Measurements from ENCODE around the gene TRPM2.
"Not testable (repeated sequence)": the region's sequence is repeated elsewhere in the genome, so short reads cannot be mapped to it uniquely, and the experiment has no call there.

The TRPM2 gene

DNA sequence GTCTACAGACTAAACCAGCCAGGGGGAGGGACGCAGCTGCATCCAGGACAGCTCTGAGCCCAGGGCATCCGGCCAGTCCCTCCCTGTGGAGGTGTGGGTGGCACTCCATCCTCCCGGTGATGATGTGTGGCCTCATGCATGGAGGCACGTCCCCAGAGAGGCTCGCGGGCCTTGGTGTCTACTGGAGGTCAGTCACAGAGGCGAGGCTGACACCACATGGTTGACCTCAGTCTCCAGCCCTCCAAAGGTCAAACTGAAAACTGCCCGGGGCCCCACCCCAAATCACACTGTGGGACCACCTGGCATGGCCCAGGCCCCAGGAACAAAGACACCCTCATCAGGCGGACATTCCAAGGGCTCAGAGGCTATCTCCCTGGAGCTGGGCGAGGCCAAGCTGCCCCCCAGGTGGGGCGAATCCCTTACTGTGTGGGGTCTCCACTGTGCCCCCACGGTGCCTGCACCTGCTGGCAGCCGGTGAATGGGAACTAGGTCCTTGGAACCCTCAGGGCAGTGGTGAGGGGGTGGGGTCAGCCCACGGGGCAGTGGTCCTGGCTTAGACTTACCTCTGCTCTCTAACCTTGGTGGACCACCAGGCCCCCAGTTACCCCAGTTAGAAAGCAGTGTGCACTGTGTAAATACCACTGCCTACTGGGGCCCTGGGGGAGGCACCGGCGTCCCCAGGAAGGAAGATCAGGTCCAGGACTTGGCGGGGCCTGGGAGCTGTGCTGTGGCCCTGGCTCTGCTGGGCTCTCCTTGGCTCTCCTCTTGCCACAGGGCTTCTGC is 49.1 kb downstream of the TRPM2 start:
- Mint-ChIP-seq H3K9me3 (peaks cover 1% of the 10 kb centered on the region), H3K36me3 (peaks cover 3% of the 10 kb centered on the region), H3K27ac (no peak overlapping the region), H3K4me3 (no peak overlapping the region), H3K27me3 (no peaks in the 10 kb centered on the region), H3K4me1 (no peaks in the 10 kb centered on the region)
- ATAC-seq (ENCODE audit: low read depth) = no peak
- no peak for DNase-seq (ENCODE audit: low spot score in 2 of 2)

DNA sequence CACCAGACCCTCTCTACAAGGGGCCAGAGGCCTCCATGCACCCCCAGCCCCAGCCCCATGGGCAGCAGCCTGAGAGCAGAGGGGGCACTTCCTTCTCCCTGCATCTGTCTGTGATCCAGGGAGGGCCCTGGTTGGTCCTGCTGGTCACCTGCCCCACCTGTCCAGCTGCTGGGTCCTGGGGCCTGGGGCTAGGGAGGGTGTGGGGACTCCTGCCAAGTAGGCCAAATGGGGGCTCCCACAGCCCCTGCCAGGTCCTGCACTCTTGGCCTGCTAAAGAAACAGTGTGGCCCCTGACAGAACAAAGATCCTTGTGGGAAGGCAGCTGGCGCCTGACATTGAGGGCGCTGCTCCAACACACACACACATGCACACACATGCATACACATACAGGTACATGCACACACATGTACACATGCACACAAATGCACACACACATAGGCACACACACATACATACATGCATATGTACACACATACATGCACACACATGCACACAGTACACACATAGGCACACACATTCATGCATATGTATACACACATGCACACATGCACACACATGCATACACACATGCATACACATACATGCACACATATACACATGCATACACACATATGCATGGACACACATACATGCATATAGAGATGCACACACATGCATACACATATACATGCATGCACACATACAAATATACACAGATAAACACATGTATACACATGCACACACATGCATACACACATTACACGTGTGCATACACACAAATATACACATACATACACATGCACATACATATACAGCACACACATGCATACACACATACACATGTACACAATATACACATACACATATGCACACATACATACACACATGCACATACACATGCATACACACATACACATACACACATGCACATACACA is 49.9 kb downstream of the TRPM2 start:
- Mint-ChIP-seq H3K4me3 (no peak overlapping the region), H3K36me3 (peaks cover 4% of the 10 kb centered on the region), H3K4me1 (no peaks in the 10 kb centered on the region), H3K27me3 (no peaks in the 10 kb centered on the region), H3K9me3 (peaks cover 1% of the 10 kb centered on the region), H3K27ac (no peak overlapping the region)
- DNase-seq (ENCODE audit: low spot score in 2 of 2) (no peak), ATAC-seq (ENCODE audit: low read depth) (no peak)

DNA sequence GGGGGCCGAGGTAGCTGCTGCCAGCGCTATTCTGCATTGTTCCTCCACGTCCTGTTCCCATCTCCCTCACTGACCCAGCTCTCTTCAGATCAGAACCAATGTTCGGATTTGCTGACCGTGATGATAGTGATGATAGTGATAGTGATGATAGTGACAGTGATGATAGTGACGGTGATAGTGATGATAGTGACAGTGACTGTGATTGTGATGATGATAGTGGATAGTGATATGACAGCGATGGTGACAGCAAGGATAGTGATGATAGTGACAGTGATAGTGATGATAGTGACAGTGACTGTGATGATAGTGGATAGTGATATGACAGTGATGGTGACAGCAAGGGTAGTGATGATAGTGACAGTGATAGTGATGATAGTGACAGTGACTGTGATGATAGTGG is 51.1 kb downstream of the TRPM2 start:
- H3K4me1 Mint-ChIP-seq; DNase-seq (ENCODE audit: low spot score in 2 of 2); H3K9me3 Mint-ChIP-seq; H3K4me3 Mint-ChIP-seq; ATAC-seq (ENCODE audit: low read depth); H3K27me3 Mint-ChIP-seq; H3K36me3 Mint-ChIP-seq; H3K27ac Mint-ChIP-seq: not testable (repeated sequence)

DNA sequence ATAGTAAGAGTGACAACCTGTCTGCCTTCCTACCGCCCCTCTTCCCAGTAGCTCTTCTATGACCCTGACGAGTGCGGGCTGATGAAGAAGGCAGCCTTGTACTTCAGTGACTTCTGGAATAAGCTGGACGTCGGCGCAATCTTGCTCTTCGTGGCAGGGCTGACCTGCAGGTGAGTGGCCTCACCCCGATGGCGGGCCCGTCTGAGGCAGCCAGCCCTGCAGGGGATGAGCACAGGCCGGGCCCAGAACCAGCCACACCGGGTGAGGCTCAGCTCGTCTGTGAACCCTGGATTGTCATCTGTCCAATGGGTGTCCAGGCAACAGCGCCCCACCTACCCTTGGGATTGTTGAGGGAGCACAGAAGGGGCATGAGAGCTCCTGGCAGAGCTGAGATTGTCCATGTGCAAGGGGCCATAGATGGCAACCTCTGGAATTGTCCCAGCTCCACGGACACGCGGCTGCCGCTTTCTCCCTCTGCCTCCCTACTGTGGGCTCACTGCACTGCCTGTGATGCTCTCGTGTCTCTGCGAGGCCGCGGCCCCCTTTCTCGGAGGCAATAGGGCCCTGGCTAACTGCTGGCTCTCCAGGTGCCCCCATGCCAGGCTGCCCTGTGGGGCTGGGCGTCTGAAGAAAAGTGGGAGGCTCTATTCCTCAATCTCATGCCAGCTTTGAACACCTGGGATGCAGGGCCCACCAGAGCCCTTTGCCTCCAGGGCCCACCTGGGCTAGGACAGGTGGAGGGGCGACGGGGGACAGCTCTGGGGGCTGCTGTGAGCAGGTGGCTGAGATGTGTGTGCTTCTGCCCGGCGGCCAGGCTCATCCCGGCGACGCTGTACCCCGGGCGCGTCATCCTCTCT is 51.9 kb downstream of the TRPM2 start:
- H3K4me1 Mint-ChIP-seq = no peaks in the 10 kb centered on the region
- peaks cover 1% of the 10 kb centered on the region for H3K9me3 Mint-ChIP-seq
- no peak for ATAC-seq (ENCODE audit: low read depth)
- no peak overlapping the region for H3K27ac Mint-ChIP-seq
- H3K4me3 Mint-ChIP-seq = no peak overlapping the region
- DNase-seq (ENCODE audit: low spot score in 2 of 2) = no peak
- no peaks in the 10 kb centered on the region for H3K27me3 Mint-ChIP-seq
- peaks cover 8% of the 10 kb centered on the region for H3K36me3 Mint-ChIP-seq

DNA sequence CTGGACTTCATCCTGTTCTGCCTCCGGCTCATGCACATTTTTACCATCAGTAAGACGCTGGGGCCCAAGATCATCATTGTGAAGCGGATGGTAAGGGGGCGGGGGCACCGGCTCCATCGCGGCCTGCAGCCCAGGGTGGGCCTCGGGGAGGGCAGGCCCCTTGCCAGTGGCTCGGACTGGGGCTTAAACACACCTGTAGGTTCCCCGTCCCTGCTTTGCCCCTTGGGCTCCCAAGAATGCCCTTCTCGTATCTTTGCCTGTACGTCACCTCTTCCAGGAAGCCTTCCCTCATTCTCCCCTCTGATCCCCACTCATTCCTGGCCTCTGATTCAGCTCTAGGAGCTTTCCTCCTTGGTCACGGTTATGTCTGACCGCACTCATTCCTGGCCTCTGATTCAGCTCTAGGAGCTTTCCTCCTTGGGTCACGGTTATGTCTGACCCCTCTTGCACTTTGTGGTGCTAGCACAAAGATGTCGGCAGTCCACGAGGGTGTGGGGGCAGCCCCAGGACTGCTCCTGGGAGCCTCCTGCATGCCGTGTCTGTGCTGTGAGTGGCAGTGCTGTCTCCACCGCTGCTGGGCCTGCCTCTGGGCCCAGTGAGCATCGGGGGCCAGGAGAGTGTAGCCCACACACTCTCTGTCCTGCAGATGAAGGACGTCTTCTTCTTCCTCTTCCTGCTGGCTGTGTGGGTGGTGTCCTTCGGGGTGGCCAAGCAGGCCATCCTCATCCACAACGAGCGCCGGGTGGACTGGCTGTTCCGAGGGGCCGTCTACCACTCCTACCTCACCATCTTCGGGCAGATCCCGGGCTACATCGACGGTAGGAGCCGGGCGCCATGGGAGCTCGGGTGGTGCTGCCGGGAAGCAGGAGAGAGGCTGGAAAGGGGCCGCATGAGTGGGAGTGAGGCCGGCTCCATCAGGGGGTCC is 52.8 kb downstream of the TRPM2 start:
- Mint-ChIP-seq H3K4me1 (no peaks in the 10 kb centered on the region), H3K27ac (peak overlapping the region; percentile 11), H3K9me3 (peaks cover 1% of the 10 kb centered on the region), H3K27me3 (no peaks in the 10 kb centered on the region), H3K4me3 (no peak overlapping the region), H3K36me3 (peaks cover 8% of the 10 kb centered on the region)
- DNase-seq (ENCODE audit: low spot score in 2 of 2) = no peak
- ATAC-seq (ENCODE audit: low read depth) = no peak

DNA sequence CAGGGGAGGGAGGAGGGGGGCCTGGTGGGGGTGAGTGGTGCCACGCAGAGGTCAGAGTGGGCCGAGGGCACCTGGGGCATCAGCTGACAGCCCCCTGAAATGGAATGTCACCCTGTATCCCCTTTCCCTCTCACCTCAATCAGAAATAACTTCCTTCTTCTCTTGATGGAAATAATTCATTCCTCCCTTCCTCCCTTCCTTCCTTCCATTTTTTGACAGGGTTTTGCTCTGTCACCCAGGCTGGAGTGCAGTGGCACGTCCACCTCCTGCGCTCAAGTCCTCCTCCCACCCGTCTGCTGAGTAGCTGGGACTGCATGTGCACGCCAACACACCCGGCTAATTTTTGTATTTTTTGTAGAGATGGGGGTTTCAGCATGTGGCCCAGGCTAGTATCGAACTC is 53.5 kb downstream of the TRPM2 start:
- H3K9me3 Mint-ChIP-seq = peaks cover 1% of the 10 kb centered on the region
- DNase-seq (ENCODE audit: low spot score in 2 of 2) (no peak), ATAC-seq (ENCODE audit: low read depth) (no peak)
- no peaks in the 10 kb centered on the region for H3K4me1 Mint-ChIP-seq
- no peak overlapping the region for H3K4me3 Mint-ChIP-seq
- peaks cover 10% of the 10 kb centered on the region for H3K36me3 Mint-ChIP-seq
- H3K27me3 Mint-ChIP-seq = no peaks in the 10 kb centered on the region
- peak overlapping the region; percentile 87 for H3K27ac Mint-ChIP-seq

DNA sequence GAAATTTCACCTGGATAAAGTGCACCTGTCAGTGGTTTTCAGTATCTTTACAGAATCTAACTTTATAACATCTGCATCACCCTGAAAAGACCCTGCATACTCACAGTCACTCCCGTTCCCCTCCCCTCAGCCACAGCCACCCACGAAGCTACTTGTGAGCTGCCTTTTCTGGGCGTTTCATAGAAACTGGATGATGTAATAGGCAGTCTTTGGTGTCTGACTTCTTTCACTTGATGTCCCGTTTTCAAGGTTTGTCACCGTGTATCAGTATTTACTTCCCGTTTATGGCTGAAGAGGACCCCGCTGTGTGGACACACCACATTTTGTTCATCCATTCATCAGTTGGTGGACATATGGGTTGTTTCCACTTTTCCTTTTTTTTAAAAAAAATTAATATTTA is 54.1 kb downstream of the TRPM2 start:
- H3K27ac Mint-ChIP-seq = peak overlapping the region; percentile 87
- ATAC-seq (ENCODE audit: low read depth) (no peak), DNase-seq (ENCODE audit: low spot score in 2 of 2) (no peak)
- no peak overlapping the region for H3K4me3 Mint-ChIP-seq
- H3K36me3 Mint-ChIP-seq = peaks cover 10% of the 10 kb centered on the region
- no peaks in the 10 kb centered on the region for H3K27me3 Mint-ChIP-seq
- peaks cover 1% of the 10 kb centered on the region for H3K9me3 Mint-ChIP-seq
- H3K4me1 Mint-ChIP-seq = no peaks in the 10 kb centered on the region

DNA sequence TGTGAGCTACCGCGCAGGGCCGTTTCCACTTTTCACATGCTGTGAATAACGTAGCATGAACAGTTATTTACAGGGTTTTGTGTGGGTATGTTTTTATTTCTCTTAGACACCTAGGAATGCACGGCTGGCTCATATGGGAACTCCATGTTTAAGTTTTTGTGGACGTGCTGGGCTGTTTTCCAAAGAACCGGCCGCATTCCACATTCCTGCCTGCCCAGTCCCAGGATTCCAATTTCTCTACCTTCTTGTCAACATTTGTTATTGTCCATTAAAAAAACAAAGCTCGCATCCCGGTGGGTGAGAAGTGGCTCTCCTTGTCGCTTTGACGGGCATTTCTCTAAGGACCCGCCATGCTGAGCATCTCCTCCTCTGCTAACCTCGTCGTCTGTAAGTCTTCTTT is 54.8 kb downstream of the TRPM2 start:
- Mint-ChIP-seq H3K9me3 (peaks cover 1% of the 10 kb centered on the region), H3K36me3 (peaks cover 10% of the 10 kb centered on the region), H3K27ac (peak overlapping the region; percentile 74), H3K27me3 (no peaks in the 10 kb centered on the region), H3K4me1 (no peaks in the 10 kb centered on the region), H3K4me3 (no peak overlapping the region)
- ATAC-seq (ENCODE audit: low read depth) = no peak
- DNase-seq (ENCODE audit: low spot score in 2 of 2) = no peak

DNA sequence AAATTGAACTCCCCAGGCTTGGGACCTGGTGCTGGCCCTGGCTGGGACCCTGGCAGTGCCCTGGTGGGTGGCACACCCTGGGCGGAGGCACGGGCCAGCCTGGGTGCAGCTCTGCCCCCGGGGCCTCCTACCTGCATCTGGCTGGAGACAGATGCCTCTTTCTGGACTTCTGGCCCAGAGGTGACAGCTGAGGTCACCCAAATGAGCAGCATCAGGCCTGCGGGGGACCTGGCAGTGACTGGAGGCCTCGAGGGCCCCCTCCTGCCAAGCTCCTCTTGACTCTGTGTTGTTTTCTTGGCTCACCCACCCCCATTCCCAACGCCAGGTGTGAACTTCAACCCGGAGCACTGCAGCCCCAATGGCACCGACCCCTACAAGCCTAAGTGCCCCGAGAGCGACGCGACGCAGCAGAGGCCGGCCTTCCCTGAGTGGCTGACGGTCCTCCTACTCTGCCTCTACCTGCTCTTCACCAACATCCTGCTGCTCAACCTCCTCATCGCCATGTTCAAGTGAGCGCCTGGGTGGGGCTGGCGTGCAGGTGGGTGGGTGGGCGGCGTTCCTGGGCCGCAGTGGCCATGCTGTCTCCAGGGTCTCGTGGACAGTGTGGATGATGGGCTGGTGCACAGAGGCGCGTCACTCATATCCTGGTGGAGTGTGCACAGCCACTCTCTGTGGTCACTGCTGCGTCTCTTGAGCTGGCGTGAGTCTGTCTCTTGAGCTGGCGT is 60.3 kb downstream of the TRPM2 start:
- H3K4me3 Mint-ChIP-seq = no peak overlapping the region
- ATAC-seq (ENCODE audit: low read depth) = no peak
- H3K27me3 Mint-ChIP-seq = no peaks in the 10 kb centered on the region
- H3K36me3 Mint-ChIP-seq = peaks cover 7% of the 10 kb centered on the region
- no peak overlapping the region for H3K27ac Mint-ChIP-seq
- H3K4me1 Mint-ChIP-seq = no peaks in the 10 kb centered on the region
- DNase-seq (ENCODE audit: low spot score in 2 of 2) = no peak
- no peaks in the 10 kb centered on the region for H3K9me3 Mint-ChIP-seq

DNA sequence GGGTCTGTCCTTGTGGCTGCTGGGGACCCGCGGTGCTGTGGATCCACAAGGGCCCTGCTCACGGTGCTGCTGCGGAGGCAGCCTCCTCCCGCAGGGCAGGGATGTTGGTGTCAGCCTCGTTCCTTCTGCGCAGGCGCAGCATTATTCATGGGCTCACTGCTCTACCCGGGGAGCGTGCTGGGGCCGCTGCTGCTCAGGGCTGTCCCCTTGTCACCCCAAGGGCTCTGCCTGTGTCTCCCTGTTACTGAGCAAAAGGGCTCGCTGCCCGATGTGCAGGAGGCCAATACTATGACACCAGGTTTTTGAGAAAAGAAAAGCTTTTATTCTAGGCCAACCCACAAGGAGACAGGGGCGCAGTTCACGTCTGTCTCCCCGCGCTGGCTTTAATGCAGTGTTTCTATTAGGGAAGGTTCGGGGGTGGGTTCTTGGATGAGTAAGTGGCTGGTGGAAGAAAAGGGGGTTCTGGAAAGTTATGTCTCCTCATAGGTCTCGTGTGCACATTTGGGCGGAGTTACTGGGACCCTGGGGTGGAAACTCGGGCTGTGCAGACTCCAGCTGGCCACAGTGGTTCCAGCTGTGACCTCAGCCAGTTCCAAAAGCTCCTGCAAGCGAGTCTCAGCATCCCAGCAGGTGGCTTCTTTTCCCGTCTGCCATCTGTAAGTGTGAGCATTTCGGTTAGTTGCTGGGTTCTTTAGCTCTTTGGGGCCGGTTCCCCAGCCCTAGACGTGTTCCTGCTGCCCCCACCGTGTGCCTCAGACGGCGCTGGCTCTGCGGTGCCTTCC is 61.1 kb downstream of the TRPM2 start:
- Mint-ChIP-seq H3K27me3 (no peaks in the 10 kb centered on the region), H3K4me1 (peaks cover 2% of the 10 kb centered on the region), H3K27ac (no peak overlapping the region), H3K36me3 (peaks cover 7% of the 10 kb centered on the region), H3K9me3 (peaks cover 2% of the 10 kb centered on the region), H3K4me3 (no peak overlapping the region)
- ATAC-seq (ENCODE audit: low read depth) = no peak
- no peak for DNase-seq (ENCODE audit: low spot score in 2 of 2)

DNA sequence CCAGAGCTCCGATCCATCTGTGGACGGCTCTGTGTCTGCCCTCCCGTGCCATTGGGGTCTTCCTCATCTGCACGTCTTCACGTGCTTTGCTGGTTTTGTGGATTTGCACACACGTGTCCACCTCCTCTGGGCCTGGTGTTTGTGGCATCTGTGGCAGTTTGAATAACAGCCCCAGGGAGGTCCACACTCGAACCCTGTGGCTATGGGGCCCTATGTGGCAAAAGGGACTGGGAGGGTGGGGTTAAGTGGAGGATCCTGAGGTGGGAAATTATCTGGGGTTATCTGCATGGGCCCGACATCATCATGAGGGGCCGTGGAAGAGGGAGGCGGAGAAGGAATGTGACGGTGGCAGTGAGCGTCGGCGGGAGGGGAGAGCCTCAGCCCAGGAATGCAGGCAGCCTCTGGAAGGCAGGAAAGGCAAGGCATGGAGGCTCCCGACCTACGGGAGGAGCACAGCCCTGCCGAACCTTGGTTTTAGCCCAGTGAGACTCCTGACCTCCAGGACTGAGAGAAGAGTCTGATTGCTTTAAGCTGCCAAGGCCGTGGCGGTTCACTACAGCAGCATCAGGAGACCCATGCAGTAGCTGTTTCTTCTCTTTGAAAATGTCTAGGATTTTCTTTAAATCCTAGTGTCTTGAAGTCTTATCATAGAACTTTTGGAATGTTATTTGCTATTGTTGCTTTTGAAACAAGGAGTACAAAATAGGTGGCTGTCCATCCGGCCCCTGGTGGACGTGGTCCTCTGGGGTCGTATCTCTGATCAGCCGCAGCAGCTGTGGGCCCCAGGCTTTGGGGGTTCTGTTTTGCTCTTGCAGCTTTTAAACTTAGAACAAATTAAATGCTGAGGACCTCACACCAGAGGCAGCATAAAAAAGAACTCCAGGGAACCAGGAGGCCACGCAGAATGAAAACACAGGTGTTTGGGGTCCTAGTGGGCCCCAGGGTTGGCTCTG is 61.9 kb downstream of the TRPM2 start:
- peaks cover 4% of the 10 kb centered on the region for H3K9me3 Mint-ChIP-seq
- no peaks in the 10 kb centered on the region for H3K27me3 Mint-ChIP-seq

More for the DNA sequence above, 61.9 kb downstream of the TRPM2 start:
- Mint-ChIP-seq H3K4me3 (no peak overlapping the region), H3K4me1 (peaks cover 6% of the 10 kb centered on the region), H3K27ac (no peak overlapping the region), H3K36me3 (peaks cover 10% of the 10 kb centered on the region)
- no peak for DNase-seq (ENCODE audit: low spot score in 2 of 2)
- ATAC-seq (ENCODE audit: low read depth) = no peak
